PC-3 (cell line): ENCODE measurements around the gene HNRNPM. TPM values are rescaled to one million over a fixed set of nuclear protein-coding genes. Genes with fewer than 3 reads are reported as not detected.

ENCODE experiments used
- ATAC-seq: fragments of 200-7000 bp; cut with Tn5 transposase; 2 replicates; pipeline ENCODE4 v1.9.1; 2020; ENCODE audit warnings: mild to moderate bottlenecking, moderate library complexity
- BruUV-seq: library from RNA; stranded (reverse); fragments of 400-500 nt; replicated peaks from 2 replicates; lab custom pipeline; 2021; lab: Mats Ljungman, UMichigan
- CTCF ChIA-PET: fragments of 300-600 bp; sonication (Branson Sonifier 250); formaldehyde crosslinking; loops from one replicate; lab custom pipeline; 2022; ENCODE audit warnings: antibody characterized with exemption; lab: Charles Lee
- POLR2A ChIA-PET: fragments of 300-600 bp; sonication (Branson Sonifier 250); formaldehyde crosslinking; loops from one replicate; lab custom pipeline; 2022; ENCODE audit warnings: antibody characterized with exemption; ENCODE audit not compliant: unreplicated experiment; lab: Charles Lee
- DNase-seq: peaks from one replicate; pipeline ENCODE4 v3.0.0-alpha.2; 2015
- H2AFZ ChIP-seq: fragments of 300-600 bp; sonication (generic); 2 replicates; pipeline ENCODE4 v1.6.0; 2016; ENCODE audit warnings: antibody characterized with exemption, low read length
- H3F3A ChIP-seq: fragments of 300-600 bp; sonication (generic); one replicate; pipeline ENCODE4 v1.6.0; 2017; ENCODE audit warnings: antibody characterized with exemption, low read length, control low read depth, mild to moderate bottlenecking; ENCODE audit not compliant: unreplicated experiment
- H3K27ac ChIP-seq: fragments of 300-600 bp; sonication (generic); 2 replicates; pipeline ENCODE4 v1.5.1; 2016; ENCODE audit warnings: mild to moderate bottlenecking, low read length
- H3K27me3 ChIP-seq: fragments of 300-600 bp; sonication (generic); 2 replicates; pipeline ENCODE4 v1.6.1; 2016; ENCODE audit warnings: low read length, mixed read lengths
- H3K36me3 ChIP-seq: fragments of 300-600 bp; sonication (generic); 2 replicates; pipeline ENCODE4 v1.6.1; 2016; ENCODE audit warnings: low read depth, mixed run types, low read length, mixed read lengths
- H3K4me1 ChIP-seq: fragments of 300-600 bp; sonication (generic); 2 replicates; pipeline ENCODE4 v1.5.1; 2016; ENCODE audit warnings: low read length; ENCODE audit not compliant: insufficient read depth
- H3K4me2 ChIP-seq: fragments of 300-600 bp; sonication (generic); 2 replicates; pipeline ENCODE4 v1.6.0; 2016; ENCODE audit warnings: low read length
- H3K4me3 ChIP-seq: fragments of 300-600 bp; sonication (generic); 2 replicates; pipeline ENCODE4 v1.5.1; 2016; ENCODE audit warnings: mild to moderate bottlenecking, low read length, mixed read lengths
- H3K79me2 ChIP-seq: fragments of 300-600 bp; sonication (generic); 2 replicates; pipeline ENCODE4 v1.6.1; 2017; ENCODE audit warnings: low read length, mixed read lengths
- H3K9ac ChIP-seq: fragments of 300-600 bp; sonication (generic); 2 replicates; pipeline ENCODE4 v1.6.0; 2016; ENCODE audit warnings: mild to moderate bottlenecking, low read length
- H3K9me2 ChIP-seq: fragments of 300-600 bp; sonication (generic); replicated peaks from 2 replicates; pipeline ENCODE4 v1.6.1; 2016; ENCODE audit warnings: mixed run types, low read length, mixed read lengths
- H3K9me3 ChIP-seq: fragments of 300-600 bp; sonication (generic); 2 replicates; pipeline ENCODE4 v1.6.1; 2016; ENCODE audit warnings: low read length, mixed read lengths
- H4K20me1 ChIP-seq: fragments of 300-600 bp; sonication (generic); 2 replicates; pipeline ENCODE4 v1.6.1; 2016; ENCODE audit warnings: low read length, mixed read lengths
- EZH2 ChIP-seq: fragments of 300-600 bp; sonication (generic); IDR thresholded peaks from one replicate; pipeline ENCODE4 v1.6.1; 2017; ENCODE audit warnings: antibody characterized with exemption, mild to moderate bottlenecking, low read length; ENCODE audit not compliant: unreplicated experiment
- EZH2phosphoT487 ChIP-seq: fragments of 300-600 bp; sonication (generic); IDR thresholded peaks from 2 replicates; pipeline ENCODE4 v1.6.1; 2018; ENCODE audit warnings: mild to moderate bottlenecking, antibody characterized with exemption, low read length, borderline replicate concordance
- intact Hi-C: fragments of 100-400 bp; cut with micrococcal nuclease; formaldehyde crosslinking; loops from 2 replicates; pipeline ENCODE4 v1.9.0; 2023
- total RNA-seq: library from RNA; depleted of rRNA; stranded (reverse); fragments of >200 nt; gene quantifications from 2 replicates; pipeline ENCODE4 v1.2.3, GENCODE V29; 2014; rRNA removed
- TF ChIP-seq, protein P1 (sequence below): fragments of 300-600 bp; sonication (generic); conservative IDR thresholded peaks from 2 replicates; pipeline ENCODE4 v1.5.1; 2017; ENCODE audit warnings: antibody characterized with exemption, low read depth, mild to moderate bottlenecking, low read length

HNRNPM gene
- total RNA-seq, 1 experiment from 2014 or later = 165 TPM

DNA sequence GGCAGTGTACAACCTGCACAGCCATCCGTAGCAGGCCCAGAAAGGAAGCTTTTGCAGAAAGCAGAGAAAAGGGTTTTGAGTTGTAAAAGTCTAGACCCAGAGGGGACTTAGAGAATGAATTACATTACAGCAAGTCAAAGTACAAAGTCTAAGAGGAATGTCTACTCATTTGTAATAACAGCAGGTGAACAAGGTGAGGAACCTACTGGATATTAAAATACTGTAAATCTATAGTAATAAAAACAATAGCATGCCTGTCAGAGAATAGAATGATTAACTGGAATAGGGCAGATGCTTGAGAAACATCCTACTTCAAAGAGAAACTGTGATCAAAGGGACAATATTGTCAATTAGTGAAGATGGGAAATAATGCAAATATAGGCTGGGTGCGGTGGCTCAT, 87.5 kb downstream of the HNRNPM start:
- no peak for TF ChIP-seq EZH2phosphoT487
- no peak for TF ChIP-seq EZH2
- TF ChIP-seq, protein P1, sequence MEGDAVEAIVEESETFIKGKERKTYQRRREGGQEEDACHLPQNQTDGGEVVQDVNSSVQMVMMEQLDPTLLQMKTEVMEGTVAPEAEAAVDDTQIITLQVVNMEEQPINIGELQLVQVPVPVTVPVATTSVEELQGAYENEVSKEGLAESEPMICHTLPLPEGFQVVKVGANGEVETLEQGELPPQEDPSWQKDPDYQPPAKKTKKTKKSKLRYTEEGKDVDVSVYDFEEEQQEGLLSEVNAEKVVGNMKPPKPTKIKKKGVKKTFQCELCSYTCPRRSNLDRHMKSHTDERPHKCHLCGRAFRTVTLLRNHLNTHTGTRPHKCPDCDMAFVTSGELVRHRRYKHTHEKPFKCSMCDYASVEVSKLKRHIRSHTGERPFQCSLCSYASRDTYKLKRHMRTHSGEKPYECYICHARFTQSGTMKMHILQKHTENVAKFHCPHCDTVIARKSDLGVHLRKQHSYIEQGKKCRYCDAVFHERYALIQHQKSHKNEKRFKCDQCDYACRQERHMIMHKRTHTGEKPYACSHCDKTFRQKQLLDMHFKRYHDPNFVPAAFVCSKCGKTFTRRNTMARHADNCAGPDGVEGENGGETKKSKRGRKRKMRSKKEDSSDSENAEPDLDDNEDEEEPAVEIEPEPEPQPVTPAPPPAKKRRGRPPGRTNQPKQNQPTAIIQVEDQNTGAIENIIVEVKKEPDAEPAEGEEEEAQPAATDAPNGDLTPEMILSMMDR = no peak
- H3K79me2 ChIP-seq = peaks cover 2% of the 10 kb centered on the region
- H3K4me3 ChIP-seq = no peak overlapping the region
- no peaks in the 10 kb centered on the region for H3K9me2 ChIP-seq
- ChIA-PET CTCF (interaction anchor here (0.5 kb wide), 1 partner anchor 47 kb away, joined by 4 read pairs; no protein-coding TSS in a partner anchor), POLR2A (no interaction called here)
- DNase-seq = no peak
- H3K9me3 ChIP-seq = no peaks in the 10 kb centered on the region
- no peaks in the 10 kb centered on the region for H4K20me1 ChIP-seq
- no peak overlapping the region for H3K9ac ChIP-seq
- no peak overlapping the region for H3K4me2 ChIP-seq
- H3K27me3 ChIP-seq = no peaks in the 10 kb centered on the region
- H3K27ac ChIP-seq = no peak overlapping the region
- no peaks in the 10 kb centered on the region for H3K36me3 ChIP-seq
- H3K4me1 ChIP-seq = peaks cover 4% of the 10 kb centered on the region; the same call in 1 of the 2 replicates
- no peaks in the 10 kb centered on the region for H3F3A ChIP-seq
- intact Hi-C loops = no loop called here
- no peak overlapping the region for H2AFZ ChIP-seq
- BruUV-seq = no TSS peak
- no peak for ATAC-seq

DNA sequence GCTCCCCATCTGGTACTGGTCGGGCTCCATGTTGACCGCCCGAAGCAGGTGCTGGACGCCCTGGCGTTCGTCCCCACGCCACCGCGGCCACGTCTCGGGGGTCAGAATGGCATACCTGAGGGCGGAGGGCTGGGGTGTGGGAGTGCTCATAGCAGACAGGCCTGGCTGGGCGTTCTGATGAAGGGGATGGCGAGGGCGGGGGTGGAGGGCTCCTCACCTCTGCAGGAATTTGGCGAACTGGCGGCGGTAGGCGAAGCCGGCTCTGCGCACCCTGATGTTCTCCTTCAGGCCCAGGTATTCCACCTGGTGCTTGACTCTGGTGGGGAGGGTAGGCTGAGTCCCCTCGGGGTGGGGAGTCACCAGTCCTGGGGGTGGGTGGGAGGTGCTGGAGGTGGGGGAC, 91.5 kb downstream of the HNRNPM start:
- no peak overlapping the region for H3K4me3 ChIP-seq
- BruUV-seq = no TSS peak
- H3K36me3 ChIP-seq = no peaks in the 10 kb centered on the region
- no peaks in the 10 kb centered on the region for H3K9me2 ChIP-seq
- H3K9ac ChIP-seq = no peak overlapping the region
- no peaks in the 10 kb centered on the region for H4K20me1 ChIP-seq
- intact Hi-C loops = no loop called here
- no peaks in the 10 kb centered on the region for H3F3A ChIP-seq
- no peak for ATAC-seq
- TF ChIP-seq EZH2 = no peak
- TF ChIP-seq EZH2phosphoT487 = no peak
- H3K27me3 ChIP-seq = no peaks in the 10 kb centered on the region
- no peaks in the 10 kb centered on the region for H3K79me2 ChIP-seq
- no peaks in the 10 kb centered on the region for H3K9me3 ChIP-seq
- CTCF ChIA-PET = no interaction called here
- DNase-seq = no peak
- POLR2A ChIA-PET = no interaction called here
- H3K27ac ChIP-seq = no peak overlapping the region
- H2AFZ ChIP-seq = no peak overlapping the region
- no peaks in the 10 kb centered on the region for H3K4me1 ChIP-seq
- no peak overlapping the region for H3K4me2 ChIP-seq

DNA sequence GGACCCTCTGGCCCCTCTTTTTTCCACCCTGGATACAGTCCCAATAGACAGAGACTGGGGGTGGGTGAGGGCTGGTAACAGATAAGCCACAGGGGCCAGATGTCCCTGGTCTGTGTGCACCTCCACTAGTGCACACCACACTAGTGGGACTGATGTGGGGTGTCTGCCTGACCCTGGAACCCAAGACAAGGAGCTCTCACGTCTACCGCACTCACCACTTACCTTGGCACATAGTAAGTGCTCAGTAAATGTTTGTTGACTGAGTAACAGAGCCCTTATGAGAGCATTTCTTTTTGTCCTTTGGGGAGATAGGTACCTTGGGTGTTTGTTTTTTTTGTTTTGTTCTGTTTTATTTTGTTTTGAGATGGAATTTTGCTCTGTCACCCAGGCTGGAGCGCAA, 92.3 kb downstream of the HNRNPM start:
- Histone ChIP-seq H3K4me2 (no peak overlapping the region), H3K36me3 (no peaks in the 10 kb centered on the region), H3K27me3 (no peaks in the 10 kb centered on the region), H3K79me2 (no peaks in the 10 kb centered on the region), H3K27ac (no peak overlapping the region), H3K9me3 (no peaks in the 10 kb centered on the region), H3K4me1 (no peaks in the 10 kb centered on the region), H3K9me2 (no peaks in the 10 kb centered on the region), H3F3A (no peaks in the 10 kb centered on the region), H4K20me1 (no peaks in the 10 kb centered on the region), H3K4me3 (no peak overlapping the region), H3K9ac (no peak overlapping the region), H2AFZ (no peak overlapping the region)
- ATAC-seq (no peak), DNase-seq (no peak)
- intact Hi-C loops = no loop called here
- no peak for TF ChIP-seq EZH2
- TF ChIP-seq, protein P1 = no peak
- no peak for TF ChIP-seq EZH2phosphoT487
- CTCF ChIA-PET = no interaction called here
- BruUV-seq = no TSS peak
- POLR2A ChIA-PET = no interaction called here

Other genes with a start within 250 kb of the HNRNPM start
- 39.3 and 43.9 TPM in 2 replicates for gene CERS4, start 235.6 kb upstream of the HNRNPM start, total RNA-seq
- 217 and 221 TPM in 2 replicates for gene CD320, start 136.6 kb upstream of the HNRNPM start, total RNA-seq
- gene NDUFA7, start 123.6 kb upstream of the HNRNPM start, total RNA-seq = 98.5 and 144 TPM in 2 replicates
- 2,594 and 2,746 TPM in 2 replicates for gene RPS28, start 123.5 kb upstream of the HNRNPM start, total RNA-seq
- gene KANK3, start 101.7 kb upstream of the HNRNPM start, total RNA-seq = 0.81 and 0.87 TPM in 2 replicates
- gene ANGPTL4, start 80.8 kb upstream of the HNRNPM start, total RNA-seq = 6.7 and 10.7 TPM in 2 replicates
- 29.7 and 43.6 TPM in 2 replicates for gene RAB11B, start 54.6 kb upstream of the HNRNPM start, total RNA-seq
- 58.6 and 58.7 TPM in 2 replicates for gene MARCHF2, start 31.7 kb upstream of the HNRNPM start, total RNA-seq
- gene PRAM1, start 57.7 kb downstream of the HNRNPM start, total RNA-seq = 0.52 TPM in 1 of 2 replicates, not detected in the other
- 4.6 and 4.7 TPM in 2 replicates for gene ZNF414, start 69.2 kb downstream of the HNRNPM start, total RNA-seq
- 2.0 TPM in 1 of 2 replicates, not detected in the other for gene MYO1F, start 132.5 kb downstream of the HNRNPM start, total RNA-seq
- gene ADAMTS10, start 165.7 kb downstream of the HNRNPM start, total RNA-seq = 1.2 TPM in 1 of 2 replicates, not detected in the other
- not detected in 2 replicates for gene NFILZ, start 185.7 kb downstream of the HNRNPM start, total RNA-seq